ENCODE measurements around the gene ANAPC1.
"Not testable (repeated sequence)": the region's sequence is repeated elsewhere in the genome, so short reads cannot be mapped to it uniquely, and the experiment has no call there.

Gene ANAPC1

DNA sequence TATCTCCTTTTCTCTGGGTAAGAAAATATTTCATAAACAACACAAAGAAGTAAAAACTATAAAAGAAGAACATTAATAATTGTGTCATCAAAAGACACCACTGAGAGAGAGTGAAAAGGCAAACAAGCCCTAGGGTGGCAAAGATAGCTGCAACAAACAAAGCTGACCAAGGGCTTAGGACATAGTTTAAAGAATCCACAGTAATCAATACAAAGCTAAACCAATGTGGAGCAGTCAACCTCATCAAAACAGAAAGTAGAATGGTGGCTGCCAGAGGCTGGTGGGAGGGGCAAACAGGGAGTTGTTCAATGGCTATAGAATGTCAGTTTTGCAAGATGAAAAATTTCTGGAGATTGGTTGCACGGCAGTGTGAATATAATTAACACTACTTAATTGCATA is 93.4 kb downstream of the ANAPC1 start:
- DNase-seq: not testable (repeated sequence)

DNA sequence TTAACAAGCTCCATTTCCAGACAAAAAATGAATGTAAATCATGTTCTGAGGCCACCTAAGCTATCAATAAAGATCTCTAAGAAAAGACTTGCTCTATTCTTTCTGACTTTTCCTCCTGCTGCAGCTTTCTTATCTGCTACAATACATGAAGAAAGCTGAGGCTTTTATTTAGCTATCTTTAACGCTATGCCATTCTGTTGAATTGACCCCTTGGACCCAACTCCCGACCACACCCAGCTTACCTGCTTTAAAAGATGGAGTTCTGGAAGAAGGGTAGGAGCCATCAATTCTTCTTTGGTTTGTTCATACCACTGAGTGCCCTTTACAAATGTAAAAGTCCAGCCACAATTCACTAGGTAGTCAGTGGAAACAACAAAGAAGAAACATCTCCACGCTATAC is 99.9 kb downstream of the ANAPC1 start:
- not testable (repeated sequence) for DNase-seq

DNA sequence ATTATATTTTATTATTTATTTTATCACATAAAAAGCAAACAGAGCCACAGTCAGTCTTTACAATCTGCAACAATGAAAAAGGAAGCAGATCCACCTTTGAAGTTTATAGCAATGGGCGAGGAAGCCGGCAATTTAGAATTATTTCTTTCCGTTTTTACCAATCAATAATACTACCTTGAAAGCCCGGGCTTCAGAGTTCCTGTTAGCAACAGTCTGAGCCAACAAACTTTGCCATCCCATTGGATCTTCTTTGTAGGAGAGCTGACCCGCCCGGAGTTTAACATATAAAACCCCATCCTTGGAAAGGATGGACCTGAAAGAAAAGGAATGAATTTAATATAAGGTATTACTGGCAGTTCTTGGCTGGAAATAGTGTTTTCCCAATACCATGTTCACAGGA is 101.8 kb downstream of the ANAPC1 start:
- not testable (repeated sequence) for DNase-seq

DNA sequence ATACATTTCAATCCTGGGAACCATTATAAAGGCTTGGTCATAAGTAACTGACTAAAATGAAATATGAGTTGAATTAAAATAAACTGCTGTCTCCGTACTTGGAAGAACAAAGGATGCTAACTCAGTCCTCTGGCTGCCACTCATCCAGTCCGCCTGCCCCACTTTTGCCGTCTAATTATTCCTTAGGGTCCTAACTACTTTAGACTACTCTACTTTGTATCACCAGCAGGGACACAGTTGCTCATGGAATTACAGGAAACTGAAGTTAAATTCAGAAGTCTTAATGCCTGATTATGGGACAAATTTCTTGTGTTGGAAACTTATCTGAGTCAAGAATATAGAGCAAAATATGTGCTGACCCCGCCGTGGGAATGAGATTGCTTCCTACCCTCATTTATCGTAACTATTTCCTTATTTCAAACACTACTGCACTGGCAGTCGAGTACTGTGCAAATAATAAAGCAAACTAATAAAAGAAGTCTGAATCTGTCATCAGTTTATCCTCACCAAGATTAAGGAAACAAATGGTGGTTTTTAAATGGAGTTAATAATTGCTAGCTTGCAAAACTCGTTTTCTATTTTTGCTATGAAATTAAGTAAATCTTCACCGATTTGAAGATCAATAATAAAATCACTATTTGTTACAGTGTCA is 102.4 kb downstream of the ANAPC1 start:
- not testable (repeated sequence) for DNase-seq

DNA sequence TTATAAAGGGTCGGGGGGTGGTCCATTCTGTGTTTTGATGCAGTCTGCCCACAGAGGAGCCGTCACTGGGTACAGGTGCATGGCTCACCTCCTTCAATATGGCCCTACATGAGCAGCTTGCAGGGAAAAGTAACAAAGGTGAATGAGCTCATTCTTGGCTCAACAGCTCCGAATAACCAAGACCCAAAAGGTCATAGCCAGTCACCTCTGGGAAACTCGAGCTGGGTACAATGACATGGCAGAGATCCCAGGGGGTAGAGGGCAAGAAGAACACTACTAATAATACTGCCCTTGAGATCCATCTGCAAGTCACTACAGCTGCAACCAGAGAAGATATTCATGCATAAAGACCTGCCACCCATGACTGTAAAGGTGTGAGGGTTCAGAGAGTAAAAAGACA is 106.8 kb downstream of the ANAPC1 start:
- not testable (repeated sequence) for DNase-seq

DNA sequence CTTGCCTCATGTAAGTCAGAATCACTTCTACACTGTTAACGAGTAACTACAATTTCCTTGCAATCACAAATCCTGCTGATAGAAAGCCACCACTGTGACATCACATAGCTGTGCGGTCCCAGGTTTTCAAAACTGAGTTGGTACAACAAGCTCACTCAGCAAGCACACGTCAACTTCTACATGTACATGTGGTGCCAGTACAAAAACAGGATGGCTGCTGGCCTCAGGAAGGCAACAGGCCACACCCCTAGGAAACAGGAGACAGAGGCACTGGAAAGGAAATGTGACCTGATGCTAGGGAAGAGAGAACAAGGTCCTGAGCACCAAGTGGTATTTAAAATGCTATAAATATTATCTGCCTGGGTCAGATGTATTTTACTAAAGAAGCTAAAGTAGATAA is 107.7 kb downstream of the ANAPC1 start:
- not testable (repeated sequence) for DNase-seq

DNA sequence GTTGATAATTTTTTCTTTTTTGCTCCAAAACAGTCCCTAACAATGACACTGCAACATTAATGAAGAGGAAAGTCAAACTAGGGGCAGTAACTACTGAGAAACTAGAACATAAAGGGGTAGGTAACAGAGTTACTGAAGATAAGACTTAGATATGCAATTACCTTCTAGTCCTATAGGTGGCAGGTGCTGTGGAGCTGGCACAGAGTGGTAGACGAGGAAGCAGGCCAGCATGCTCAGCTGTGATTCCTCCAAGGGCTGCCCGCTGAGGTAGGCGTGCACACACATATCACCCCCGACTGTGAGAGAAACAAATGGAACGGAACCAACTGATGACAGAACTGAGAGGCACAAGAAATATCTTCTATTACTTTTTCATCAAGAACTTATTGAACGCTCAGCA is 111.8 kb downstream of the ANAPC1 start:
- DNase-seq: not testable (repeated sequence)

DNA sequence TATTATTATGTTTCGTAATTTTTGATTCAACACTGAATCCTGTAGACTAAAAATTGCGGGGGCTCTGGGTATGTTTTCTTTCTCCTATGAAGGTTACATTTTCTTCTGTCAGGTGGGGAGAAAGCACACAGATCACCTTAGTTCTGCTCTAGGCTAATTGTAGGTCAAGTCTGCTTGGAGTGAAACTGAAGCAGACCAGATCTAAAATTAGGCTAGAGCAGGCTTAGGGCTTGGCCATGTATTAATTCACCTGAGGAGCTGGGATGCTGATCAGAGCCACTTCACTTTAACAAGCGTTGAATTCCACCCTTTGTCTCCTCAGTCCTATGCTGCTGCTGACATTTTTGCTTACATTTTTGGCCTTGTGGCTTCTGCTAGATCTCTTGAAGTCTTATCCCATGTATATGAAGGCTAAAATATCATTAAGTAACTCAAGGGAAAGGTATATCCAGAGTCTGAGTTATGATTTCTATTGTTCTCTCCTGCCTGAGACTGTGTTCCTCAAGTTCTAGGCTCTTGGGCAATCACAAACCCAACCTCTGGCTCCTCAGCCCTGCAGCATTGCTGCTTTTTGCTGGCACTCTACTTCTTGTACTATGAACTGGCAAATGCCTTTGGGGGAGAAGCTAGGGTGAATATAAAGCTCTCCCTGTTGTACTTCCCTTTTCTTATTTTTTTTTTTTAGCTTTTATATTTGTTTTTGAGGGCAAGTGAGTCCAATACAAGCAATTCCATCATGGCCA is 112.9 kb downstream of the ANAPC1 start:
- not testable (repeated sequence) for DNase-seq

DNA sequence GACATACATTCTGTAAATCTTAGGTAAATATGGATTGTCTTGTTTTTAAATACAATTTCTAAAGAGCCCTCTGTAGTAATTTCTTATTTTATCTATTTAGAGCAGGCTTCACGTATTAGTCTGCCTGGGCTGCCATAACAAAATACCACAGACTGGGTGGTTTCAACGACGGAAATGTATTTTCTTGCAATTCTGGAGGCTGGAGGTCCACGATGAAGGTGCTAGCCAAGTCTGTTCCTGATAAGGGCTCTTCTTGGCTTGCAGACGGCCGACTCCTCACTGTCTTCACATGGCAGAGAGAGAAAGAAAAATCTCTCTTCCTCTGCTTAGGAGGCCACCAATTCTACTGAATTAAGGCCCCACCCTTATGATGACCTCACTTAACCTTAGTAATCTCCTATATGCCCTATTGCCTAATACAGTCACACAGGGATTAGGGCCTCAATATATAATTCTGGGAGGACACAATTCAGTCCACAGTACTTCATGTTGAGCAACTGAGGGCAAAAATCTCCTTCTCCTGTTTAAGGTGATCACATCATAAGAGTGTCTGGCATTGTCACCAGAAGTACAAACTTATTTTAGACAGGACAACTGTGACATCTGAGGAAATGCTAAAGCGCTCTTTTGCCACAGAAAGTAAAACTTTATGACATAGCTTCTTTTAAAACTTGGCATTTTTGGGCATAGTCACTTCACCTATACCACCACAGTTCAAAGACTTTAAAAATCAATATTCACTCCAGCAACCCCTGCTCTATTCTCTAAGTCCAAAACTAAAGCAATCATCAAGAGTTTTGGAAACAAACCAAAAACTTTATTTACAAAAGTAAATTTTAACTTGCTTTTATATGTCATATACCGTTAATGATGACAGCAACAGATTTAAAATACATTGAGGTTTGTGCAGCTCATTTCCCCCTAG is 115.5 kb downstream of the ANAPC1 start:
- not testable (repeated sequence) for DNase-seq

DNA sequence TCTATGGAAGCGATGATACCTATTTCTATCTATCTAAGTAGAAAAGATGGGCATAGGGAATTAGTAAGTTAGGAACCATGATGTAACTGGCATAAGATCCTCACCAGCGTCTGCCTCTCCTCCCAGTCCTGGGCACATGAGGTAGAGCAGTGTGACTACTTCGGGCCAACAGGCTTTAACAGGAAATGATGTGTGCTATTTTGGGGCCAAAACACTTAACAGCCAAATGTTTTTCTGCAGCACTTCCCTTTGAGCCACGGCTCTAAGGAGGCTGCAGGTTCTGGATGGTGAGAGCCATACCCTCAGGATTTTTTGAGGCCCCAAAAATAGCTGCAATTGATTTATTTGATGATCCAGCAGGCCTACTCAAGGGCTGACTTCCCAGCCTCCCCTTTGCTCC is 116.9 kb downstream of the ANAPC1 start:
- not testable (repeated sequence) for DNase-seq

DNA sequence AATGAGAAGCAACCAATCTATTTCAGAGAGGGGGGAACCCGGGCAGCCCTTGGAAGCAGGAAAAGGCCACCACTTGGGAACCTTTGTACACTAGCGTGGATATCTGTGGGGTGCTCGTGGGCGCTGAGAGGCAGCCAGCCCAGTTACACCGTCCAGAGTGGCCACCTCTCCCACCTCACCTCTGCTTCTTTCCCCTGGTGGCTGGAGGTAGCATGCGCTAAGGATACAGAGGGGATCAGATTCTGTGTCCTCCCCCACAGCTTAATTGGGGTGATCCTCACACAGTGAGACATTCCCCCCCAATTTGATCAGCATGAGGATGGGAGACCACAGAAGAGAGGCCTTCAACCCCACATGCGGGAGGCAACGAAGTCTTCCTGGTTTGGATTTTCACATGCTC is 117.7 kb downstream of the ANAPC1 start:
- not testable (repeated sequence) for DNase-seq

DNA sequence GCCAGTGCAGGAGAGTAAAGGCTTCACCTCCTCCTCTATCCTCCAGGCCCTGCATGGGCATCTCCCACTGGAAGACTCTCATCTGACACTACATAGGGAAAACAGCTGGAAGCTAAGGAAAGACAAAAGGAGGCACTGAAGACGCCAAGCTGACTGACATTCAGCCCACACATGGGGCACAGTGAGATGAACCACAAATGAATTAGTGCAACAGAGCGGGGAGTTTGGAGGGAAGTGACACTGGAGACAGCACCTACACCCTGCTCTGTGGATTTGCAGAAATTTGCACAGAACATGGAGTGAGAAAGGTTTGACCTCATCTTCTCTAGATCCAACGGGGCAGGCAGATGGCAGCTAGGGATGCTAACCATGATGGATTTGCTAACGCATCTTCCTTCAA is 119.8 kb downstream of the ANAPC1 start:
- DNase-seq: not testable (repeated sequence)

DNA sequence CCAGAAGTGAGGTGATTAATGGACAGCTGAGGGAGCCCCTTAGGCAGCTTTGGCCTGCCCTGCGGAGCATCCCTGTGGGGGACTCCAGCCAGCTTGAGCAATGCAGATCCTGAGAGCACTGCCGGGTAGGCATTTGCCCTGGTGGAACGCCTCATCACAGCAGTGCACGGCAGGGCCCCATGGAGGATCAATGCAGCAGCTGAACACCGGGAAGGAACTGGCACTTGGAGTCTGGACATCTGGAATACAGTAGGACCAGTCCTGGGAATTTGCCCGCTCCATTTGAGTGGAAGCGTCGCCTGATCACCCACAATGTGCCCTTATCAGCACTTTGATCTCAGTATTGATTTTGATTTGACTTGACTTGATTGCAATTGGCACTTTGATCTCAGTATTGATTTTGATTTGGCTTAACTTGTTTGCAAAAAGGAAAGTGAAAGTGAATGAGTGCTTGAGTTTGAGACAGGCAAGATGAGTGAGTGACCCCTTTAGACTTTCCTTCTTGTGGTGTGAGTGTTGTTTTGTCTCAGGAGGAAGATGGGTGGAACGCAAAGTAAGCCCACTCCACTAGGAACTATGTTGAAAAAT is 123.2 kb downstream of the ANAPC1 start:
- DNase-seq: not testable (repeated sequence)

DNA sequence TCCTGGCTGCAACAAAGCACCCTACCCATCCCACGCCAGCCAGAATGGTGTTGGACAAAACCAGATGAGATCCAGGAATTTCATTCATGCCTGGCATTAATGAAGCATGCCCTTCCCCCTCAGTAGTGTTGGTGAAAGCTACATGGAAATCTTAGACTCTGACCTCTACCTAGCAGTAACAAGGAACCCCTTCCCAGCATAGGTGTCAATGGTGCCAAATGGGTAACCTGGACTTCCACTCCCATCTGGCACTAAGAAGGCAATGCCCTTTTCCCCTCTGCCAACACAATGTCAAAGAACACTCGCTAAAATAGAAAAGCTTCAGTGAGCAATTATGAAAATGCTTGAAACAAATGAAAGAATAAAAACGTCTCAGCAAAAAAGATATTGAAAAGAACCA is 131.5 kb downstream of the ANAPC1 start:
- DNase-seq: not testable (repeated sequence)

DNA sequence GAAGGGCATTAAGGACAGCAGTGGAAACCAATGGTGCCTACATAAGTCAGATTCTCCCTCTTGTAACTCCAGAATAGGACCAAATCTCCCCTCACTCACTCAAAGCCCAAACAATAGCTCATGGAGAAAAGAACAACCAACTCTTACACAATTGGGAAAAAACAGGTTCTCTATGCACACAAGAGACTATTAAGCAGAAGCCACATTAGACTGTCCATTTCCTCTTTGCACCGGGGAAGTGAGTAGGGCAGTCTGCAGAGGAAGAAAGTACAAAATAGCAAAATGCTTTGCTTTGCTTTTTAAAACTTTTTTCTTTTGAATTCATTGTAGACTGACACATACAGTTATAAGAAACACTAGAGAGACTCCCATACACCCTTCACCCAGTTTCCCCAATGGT is 133.4 kb downstream of the ANAPC1 start:
- DNase-seq: not testable (repeated sequence)

DNA sequence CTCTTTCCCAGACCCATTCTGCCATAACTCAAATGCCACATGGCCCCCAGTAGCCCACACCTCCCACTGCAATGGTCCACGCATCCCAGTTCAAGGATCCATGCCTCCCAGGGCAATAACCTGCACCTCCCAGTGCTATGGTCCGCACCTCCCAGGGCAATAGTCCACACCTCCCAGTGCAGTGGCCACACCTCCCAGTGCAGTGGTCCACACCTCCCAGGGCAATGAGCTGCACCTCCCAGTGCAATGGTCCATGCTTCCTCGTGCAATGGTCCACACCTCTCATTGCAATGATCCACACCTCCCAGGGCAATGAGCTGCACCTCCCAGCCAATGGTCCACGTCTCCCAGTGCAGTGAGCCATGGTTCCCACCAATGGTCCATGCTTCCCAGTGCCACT is 135.6 kb downstream of the ANAPC1 start:
- DNase-seq: not testable (repeated sequence)

DNA sequence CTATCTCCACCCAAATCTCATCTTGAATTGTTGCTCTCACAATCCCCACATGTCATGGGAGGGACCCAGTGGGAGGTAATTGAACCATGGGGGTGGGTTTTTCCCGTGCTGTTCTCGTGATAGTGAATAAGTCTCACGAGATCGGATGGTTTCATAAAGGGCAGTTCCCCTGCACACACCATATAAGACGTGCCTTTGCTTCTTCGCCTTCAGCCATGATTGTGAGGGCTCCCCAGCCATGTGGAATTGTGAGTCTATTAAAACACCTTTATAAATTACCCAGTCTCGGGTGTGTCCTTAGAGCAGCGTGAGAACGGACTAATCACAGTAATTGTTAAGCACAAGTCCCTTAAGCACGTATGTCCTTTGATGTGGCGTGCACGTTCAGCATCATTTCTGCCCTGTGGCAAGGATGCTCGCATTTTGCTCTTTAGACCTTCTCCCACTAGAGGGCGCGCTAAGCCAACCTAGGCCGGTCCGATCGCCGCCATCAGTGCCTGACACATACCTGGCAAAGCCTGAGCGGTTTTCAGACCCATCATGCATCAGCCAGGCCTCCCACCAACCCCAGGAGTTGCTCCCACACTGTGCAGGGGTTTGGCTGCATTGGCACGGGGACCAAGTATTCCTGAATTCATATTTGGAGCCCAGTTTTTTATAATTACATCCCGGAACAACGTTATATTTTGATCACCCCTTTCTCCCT is 136.4 kb downstream of the ANAPC1 start:
- DNase-seq: not testable (repeated sequence)

DNA sequence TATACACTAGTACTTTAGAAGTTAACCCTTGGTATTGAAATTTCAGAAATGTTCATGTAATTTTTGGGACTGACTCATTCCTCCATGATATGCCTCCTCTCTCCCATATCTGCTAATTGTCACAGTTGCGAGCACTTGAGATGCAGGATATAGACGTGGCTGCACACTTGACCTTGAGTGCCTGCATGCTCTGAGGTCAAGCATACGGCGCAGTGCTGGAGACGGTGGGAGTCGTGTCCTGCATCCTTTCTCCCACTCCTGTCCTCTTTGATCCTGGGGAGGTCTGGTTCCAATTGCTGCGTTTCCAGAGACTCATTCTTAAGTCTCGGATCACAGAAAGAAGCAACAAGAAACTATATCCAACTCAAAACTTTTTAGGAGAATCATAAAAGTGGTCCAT is 139.2 kb downstream of the ANAPC1 start:
- DNase-seq: not testable (repeated sequence)

DNA sequence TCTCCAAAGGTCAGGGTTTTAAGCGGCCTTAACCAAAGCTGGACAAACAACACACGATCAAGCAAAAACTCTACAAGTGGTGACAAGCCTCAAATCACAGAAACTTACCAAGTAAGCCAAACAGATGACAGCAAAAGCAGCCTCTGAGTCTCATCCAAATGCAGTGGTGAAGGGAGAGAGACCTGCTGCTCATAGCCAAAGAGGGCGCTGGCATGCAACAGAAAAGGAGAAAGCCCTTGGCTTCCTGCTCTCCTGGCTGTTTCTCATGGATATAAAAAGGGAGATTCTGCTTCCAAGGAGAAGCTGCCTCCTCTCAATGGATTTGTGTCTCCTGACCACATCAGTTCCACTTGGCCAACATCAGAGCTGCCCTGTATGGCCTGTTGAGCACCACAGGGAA is 142.5 kb downstream of the ANAPC1 start:
- DNase-seq: not testable (repeated sequence)

DNA sequence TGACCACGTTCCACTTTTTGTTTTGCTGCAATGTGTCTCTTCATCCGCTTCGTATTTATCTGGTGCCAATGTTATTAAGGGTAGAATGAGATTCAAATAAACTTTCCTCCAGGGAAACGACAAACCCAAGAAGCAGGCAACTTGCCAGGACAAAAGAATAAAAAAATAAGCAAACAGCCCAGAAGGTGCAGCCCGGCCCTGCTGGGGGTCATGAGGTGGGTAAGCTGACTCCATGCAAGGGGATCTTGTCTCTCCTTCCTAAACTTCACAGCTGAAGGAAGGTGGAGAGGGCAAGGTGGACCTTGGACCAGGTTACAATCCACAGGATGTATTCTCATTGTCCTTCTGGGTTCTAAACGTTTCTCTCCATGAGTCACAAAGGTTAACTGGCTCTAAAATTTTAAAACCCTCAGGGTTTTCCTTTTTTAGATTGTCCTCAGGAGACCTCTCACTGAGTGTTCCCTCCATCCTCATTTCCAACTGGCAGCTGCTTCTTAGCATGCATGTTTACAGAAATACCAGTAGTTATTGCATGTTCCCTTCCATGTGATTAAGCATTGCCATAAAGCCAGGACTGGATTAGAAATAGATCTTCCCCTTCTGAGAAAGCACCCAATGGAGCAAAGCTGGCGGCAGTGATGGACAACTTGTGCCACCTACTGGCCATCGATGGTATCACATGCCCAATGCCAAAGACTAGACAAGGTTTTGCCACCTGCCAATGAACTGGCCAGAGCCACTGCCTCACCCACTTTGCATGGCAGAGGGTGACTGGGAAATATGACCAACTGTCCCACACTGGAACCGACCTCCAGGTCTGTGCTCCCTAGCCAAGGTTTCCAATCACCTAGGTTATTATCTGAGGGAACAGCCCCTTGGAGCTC is 147.9 kb downstream of the ANAPC1 start:
- peak in 1 of 2 experiments; percentile 19 for DNase-seq

DNA sequence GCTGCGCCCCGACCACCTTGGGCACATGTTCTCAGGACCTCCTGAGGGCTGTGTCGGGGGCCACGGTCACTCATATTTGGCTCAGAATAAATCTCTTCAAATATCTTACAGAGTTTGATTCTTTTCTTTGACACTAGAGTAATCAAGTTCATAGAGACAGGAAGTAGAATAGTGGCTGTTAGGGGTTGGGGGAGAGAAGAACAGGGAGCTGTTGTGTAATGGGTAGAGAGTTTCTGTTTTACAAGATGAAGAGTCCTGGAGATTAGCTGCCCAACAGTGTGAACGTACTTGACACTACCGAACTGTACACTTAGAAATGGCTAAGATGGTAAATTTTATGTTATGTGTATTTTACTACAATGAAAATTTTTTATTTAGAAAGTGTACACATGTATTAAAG is 148.6 kb downstream of the ANAPC1 start:
- not testable (repeated sequence) for DNase-seq
